Upper lobe of left lung (tissue), 4 donors: Measurements from ENCODE around the gene FAM177A1.

ENCODE experiments used
- EP300 ChIP-seq, 4 donors: sonication (generic); formaldehyde crosslinking; IDR thresholded peaks; one replicate each; pipeline ENCODE4 v1.5.1; 2017; ENCODE audit warnings: antibody characterized with exemption in 4 of 4, control low read depth in 2 of 4
- POLR2A ChIP-seq, 4 donors: fragments of 450-650 bp; IDR thresholded peaks; one replicate each; pipeline ENCODE4 v1.5.1; 2016 to 2017; ENCODE audit warnings: antibody characterized with exemption in 4 of 4, mild to moderate bottlenecking in 2 of 4
- POLR2AphosphoS5 ChIP-seq, 2 donors: sonication (generic); formaldehyde crosslinking; IDR thresholded peaks; one replicate each; pipeline ENCODE4 v1.5.1; 2017; ENCODE audit warnings: antibody characterized with exemption in 2 of 2
- TF ChIP-seq, protein P1 (sequence below), 6 experiments: fragments of 450-650 bp in 4 of 6; fragments of 200-600 bp in 2 of 6; sonication (generic) in 2 of 6; IDR thresholded peaks; one replicate each; pipeline ENCODE4 v1.5.1; 2016 to 2019; ENCODE audit warnings: antibody characterized with exemption in 6 of 6

DNA sequence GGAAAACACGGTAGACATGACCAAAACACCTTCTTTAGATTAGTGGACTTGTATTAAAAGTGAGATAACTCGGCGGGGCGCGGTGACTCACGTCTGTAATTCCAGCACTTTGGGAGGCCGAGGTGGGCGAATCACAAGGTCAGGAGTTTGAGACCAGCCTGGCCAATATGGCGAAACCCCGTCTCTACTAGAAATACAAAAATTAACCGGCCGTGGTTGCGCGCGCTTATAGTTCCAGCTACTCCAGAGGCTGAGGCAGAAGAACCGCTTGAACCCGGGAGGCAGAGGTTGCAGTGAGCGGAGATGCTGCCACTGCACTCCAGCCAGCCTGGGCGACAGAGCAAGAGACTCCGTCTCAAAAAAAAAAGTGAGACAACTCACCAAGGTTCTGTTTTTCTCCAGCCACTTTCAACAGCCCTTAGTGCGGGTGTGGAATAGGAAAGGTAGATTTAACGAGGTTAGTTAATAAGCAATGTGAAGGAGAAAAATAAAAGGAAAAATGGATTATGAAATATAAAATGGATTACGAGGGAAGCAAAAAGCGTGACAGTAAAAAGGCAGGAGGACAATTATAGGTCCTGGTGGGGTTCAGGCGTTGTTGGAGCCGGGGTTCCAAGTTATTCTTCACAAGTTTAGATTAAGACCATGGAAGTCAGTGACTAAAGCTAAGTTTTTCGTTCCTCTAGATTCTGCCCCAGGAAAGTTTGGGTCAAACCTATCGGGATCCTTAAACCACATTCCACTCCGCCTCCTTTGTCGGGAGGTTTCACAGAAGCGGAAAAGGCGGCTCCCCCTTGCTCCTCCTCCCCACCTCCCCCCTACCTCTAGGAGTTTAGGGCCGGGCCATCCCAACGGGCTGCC lies 75.2 kb downstream of the FAM177A1 start:
- TF ChIP-seq, protein P1, sequence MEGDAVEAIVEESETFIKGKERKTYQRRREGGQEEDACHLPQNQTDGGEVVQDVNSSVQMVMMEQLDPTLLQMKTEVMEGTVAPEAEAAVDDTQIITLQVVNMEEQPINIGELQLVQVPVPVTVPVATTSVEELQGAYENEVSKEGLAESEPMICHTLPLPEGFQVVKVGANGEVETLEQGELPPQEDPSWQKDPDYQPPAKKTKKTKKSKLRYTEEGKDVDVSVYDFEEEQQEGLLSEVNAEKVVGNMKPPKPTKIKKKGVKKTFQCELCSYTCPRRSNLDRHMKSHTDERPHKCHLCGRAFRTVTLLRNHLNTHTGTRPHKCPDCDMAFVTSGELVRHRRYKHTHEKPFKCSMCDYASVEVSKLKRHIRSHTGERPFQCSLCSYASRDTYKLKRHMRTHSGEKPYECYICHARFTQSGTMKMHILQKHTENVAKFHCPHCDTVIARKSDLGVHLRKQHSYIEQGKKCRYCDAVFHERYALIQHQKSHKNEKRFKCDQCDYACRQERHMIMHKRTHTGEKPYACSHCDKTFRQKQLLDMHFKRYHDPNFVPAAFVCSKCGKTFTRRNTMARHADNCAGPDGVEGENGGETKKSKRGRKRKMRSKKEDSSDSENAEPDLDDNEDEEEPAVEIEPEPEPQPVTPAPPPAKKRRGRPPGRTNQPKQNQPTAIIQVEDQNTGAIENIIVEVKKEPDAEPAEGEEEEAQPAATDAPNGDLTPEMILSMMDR (IDR thresholded peaks at IDR 0.05), result no peak
- TF ChIP-seq POLR2A (IDR thresholded peaks at IDR 0.05) (peak in 1 of 4 donors; percentile 20), POLR2AphosphoS5 (IDR thresholded peaks at IDR 0.05) (no peak), EP300 (IDR thresholded peaks at IDR 0.05) (no peak)
